ENCODE results near the gene MAPKAPK5.

Gene MAPKAPK5

GRCh38 chr12:111858186-111858585, 16.2 kb downstream of the MAPKAPK5 start:
- Histone ChIP-seq H3K9me3 (ENCODE audit: control insufficient read depth, low read length) (no peaks in the 10 kb centered on the region), H3K27ac (ENCODE audit: low read depth, low read length, severe bottlenecking) (no peak overlapping the region), H3K36me3 (ENCODE audit: control insufficient read depth, insufficient read depth, low read length) (peaks cover 19% of the 10 kb centered on the region), H3K4me1 (ENCODE audit: control insufficient read depth, insufficient read depth, low read length, poor library complexity, severe bottlenecking) (no peaks in the 10 kb centered on the region), H3K4me3 (ENCODE audit: extremely low read depth, insufficient read depth, low read length, poor library complexity, severe bottlenecking) (no peak overlapping the region)
- 100% methylated on average over 1 of the region's 2 CpGs; no CpG with 5 or more reads in 1 of the 2 experiments for WGBS, 2 experiments (ENCODE audit: insufficient coverage in 2 of 2)

GRCh38 chr12:111858778-111859177, 16.8 kb downstream of the MAPKAPK5 start:
- H3K36me3 ChIP-seq (ENCODE audit: control insufficient read depth, insufficient read depth, low read length), result peaks cover 21% of the 10 kb centered on the region
- H3K4me1 ChIP-seq (ENCODE audit: control insufficient read depth, insufficient read depth, low read length, poor library complexity, severe bottlenecking), result no peaks in the 10 kb centered on the region
- no peak overlapping the region for H3K4me3 ChIP-seq (ENCODE audit: extremely low read depth, insufficient read depth, low read length, poor library complexity, severe bottlenecking)
- WGBS, 2 experiments (ENCODE audit: insufficient coverage in 2 of 2), result 93 to 97% methylated on average over 4 to 7 of the region's 7 CpGs
- no peaks in the 10 kb centered on the region for H3K9me3 ChIP-seq (ENCODE audit: control insufficient read depth, low read length)
- H3K27ac ChIP-seq (ENCODE audit: low read depth, low read length, severe bottlenecking), result no peak overlapping the region

- no peaks in the 10 kb centered on the region for H3K9me3 ChIP-seq (ENCODE audit: control insufficient read depth, low read length)
- no peaks in the 10 kb centered on the region for H3K4me1 ChIP-seq (ENCODE audit: control insufficient read depth, insufficient read depth, low read length, poor library complexity, severe bottlenecking)
- WGBS, 2 experiments (ENCODE audit: insufficient coverage in 2 of 2), result 100% methylated on average over 1 of the region's 1 CpG
- no peak overlapping the region for H3K27ac ChIP-seq (ENCODE audit: low read depth, low read length, severe bottlenecking)
- H3K4me3 ChIP-seq (ENCODE audit: extremely low read depth, insufficient read depth, low read length, poor library complexity, severe bottlenecking), result no peak overlapping the region
- peaks cover 70% of the 10 kb centered on the region for H3K36me3 ChIP-seq (ENCODE audit: control insufficient read depth, insufficient read depth, low read length)
These were observed 22.9 kb downstream of the MAPKAPK5 start for GRCh38 chr12:111864913-111865312.

- H3K9me3 ChIP-seq (ENCODE audit: control insufficient read depth, low read length), result no peaks in the 10 kb centered on the region
- no peaks in the 10 kb centered on the region for H3K4me1 ChIP-seq (ENCODE audit: control insufficient read depth, insufficient read depth, low read length, poor library complexity, severe bottlenecking)
- peaks cover 90% of the 10 kb centered on the region for H3K36me3 ChIP-seq (ENCODE audit: control insufficient read depth, insufficient read depth, low read length)
- no peak overlapping the region for H3K27ac ChIP-seq (ENCODE audit: low read depth, low read length, severe bottlenecking)
- no peak overlapping the region for H3K4me3 ChIP-seq (ENCODE audit: extremely low read depth, insufficient read depth, low read length, poor library complexity, severe bottlenecking)
- whole genome bisulfite sequencing, 2 experiments (ENCODE audit: insufficient coverage in 2 of 2), result no CpG with 5 or more reads among the region's 2 CpGs
These were observed 25.5 kb downstream of the MAPKAPK5 start for GRCh38 chr12:111867531-111867930.

- Histone ChIP-seq H3K27ac (ENCODE audit: low read depth, low read length, severe bottlenecking) (peak overlapping the region; percentile 30), H3K9me3 (ENCODE audit: control insufficient read depth, low read length) (no peaks in the 10 kb centered on the region), H3K4me3 (ENCODE audit: extremely low read depth, insufficient read depth, low read length, poor library complexity, severe bottlenecking) (no peak overlapping the region), H3K4me1 (ENCODE audit: control insufficient read depth, insufficient read depth, low read length, poor library complexity, severe bottlenecking) (no peaks in the 10 kb centered on the region), H3K36me3 (ENCODE audit: control insufficient read depth, insufficient read depth, low read length) (peaks cover 87% of the 10 kb centered on the region)
- WGBS, 2 experiments (ENCODE audit: insufficient coverage in 2 of 2), result no CpG with 5 or more reads among the region's 2 CpGs
These were observed 26.9 kb downstream of the MAPKAPK5 start for GRCh38 chr12:111868676-111869588.

GRCh38 chr12:111869671-111870070, 27.6 kb downstream of the MAPKAPK5 start:
- no peaks in the 10 kb centered on the region for H3K9me3 ChIP-seq (ENCODE audit: control insufficient read depth, low read length)
- 83% methylated on average over 1 of the region's 1 CpG for WGBS, 2 experiments (ENCODE audit: insufficient coverage in 2 of 2)
- H3K27ac ChIP-seq (ENCODE audit: low read depth, low read length, severe bottlenecking), result no peak overlapping the region
- no peak overlapping the region for H3K4me3 ChIP-seq (ENCODE audit: extremely low read depth, insufficient read depth, low read length, poor library complexity, severe bottlenecking)
- H3K36me3 ChIP-seq (ENCODE audit: control insufficient read depth, insufficient read depth, low read length), result peaks cover 89% of the 10 kb centered on the region
- no peaks in the 10 kb centered on the region for H3K4me1 ChIP-seq (ENCODE audit: control insufficient read depth, insufficient read depth, low read length, poor library complexity, severe bottlenecking)

- peaks cover 84% of the 10 kb centered on the region for H3K36me3 ChIP-seq (ENCODE audit: control insufficient read depth, insufficient read depth, low read length)
- 96% methylated on average over 3 to 6 of the region's 6 CpGs for WGBS, 2 experiments (ENCODE audit: insufficient coverage in 2 of 2)
- H3K4me3 ChIP-seq (ENCODE audit: extremely low read depth, insufficient read depth, low read length, poor library complexity, severe bottlenecking), result no peak overlapping the region
- H3K9me3 ChIP-seq (ENCODE audit: control insufficient read depth, low read length), result no peaks in the 10 kb centered on the region
- no peaks in the 10 kb centered on the region for H3K4me1 ChIP-seq (ENCODE audit: control insufficient read depth, insufficient read depth, low read length, poor library complexity, severe bottlenecking)
- no peak overlapping the region for H3K27ac ChIP-seq (ENCODE audit: low read depth, low read length, severe bottlenecking)
These were observed 28.2 kb downstream of the MAPKAPK5 start for GRCh38 chr12:111870216-111870615.

- WGBS, 2 experiments (ENCODE audit: insufficient coverage in 2 of 2), result 86 to 91% methylated on average over 2 of the region's 2 CpGs
These were observed 28.7 kb downstream of the MAPKAPK5 start for GRCh38 chr12:111870706-111871105.

GRCh38 chr12:111873113-111873512, 31.1 kb downstream of the MAPKAPK5 start:
- 100% methylated on average over 3 to 5 of the region's 7 CpGs for WGBS, 2 experiments (ENCODE audit: insufficient coverage in 2 of 2)
- no peak overlapping the region for H3K27ac ChIP-seq (ENCODE audit: low read depth, low read length, severe bottlenecking)
- no peaks in the 10 kb centered on the region for H3K9me3 ChIP-seq (ENCODE audit: control insufficient read depth, low read length)
- no peaks in the 10 kb centered on the region for H3K4me1 ChIP-seq (ENCODE audit: control insufficient read depth, insufficient read depth, low read length, poor library complexity, severe bottlenecking)
- H3K36me3 ChIP-seq (ENCODE audit: control insufficient read depth, insufficient read depth, low read length), result peaks cover 86% of the 10 kb centered on the region
- no peak overlapping the region for H3K4me3 ChIP-seq (ENCODE audit: extremely low read depth, insufficient read depth, low read length, poor library complexity, severe bottlenecking)

More at GRCh38 chr12:111870706-111871105, 28.7 kb downstream of the MAPKAPK5 start:
- no peak overlapping the region for H3K27ac ChIP-seq (ENCODE audit: low read depth, low read length, severe bottlenecking)
- H3K36me3 ChIP-seq (ENCODE audit: control insufficient read depth, insufficient read depth, low read length), result peaks cover 84% of the 10 kb centered on the region
- no peaks in the 10 kb centered on the region for H3K9me3 ChIP-seq (ENCODE audit: control insufficient read depth, low read length)
- no peak overlapping the region for H3K4me3 ChIP-seq (ENCODE audit: extremely low read depth, insufficient read depth, low read length, poor library complexity, severe bottlenecking)
- H3K4me1 ChIP-seq (ENCODE audit: control insufficient read depth, insufficient read depth, low read length, poor library complexity, severe bottlenecking), result no peaks in the 10 kb centered on the region

GRCh38 chr12:111881716-111882115, 39.7 kb downstream of the MAPKAPK5 start:
- H3K36me3 ChIP-seq (ENCODE audit: control insufficient read depth, insufficient read depth, low read length), result peaks cover 94% of the 10 kb centered on the region
- H3K27ac ChIP-seq (ENCODE audit: low read depth, low read length, severe bottlenecking), result no peak overlapping the region
- H3K4me3 ChIP-seq (ENCODE audit: extremely low read depth, insufficient read depth, low read length, poor library complexity, severe bottlenecking), result no peak overlapping the region
- H3K4me1 ChIP-seq (ENCODE audit: control insufficient read depth, insufficient read depth, low read length, poor library complexity, severe bottlenecking), result no peaks in the 10 kb centered on the region
- H3K9me3 ChIP-seq (ENCODE audit: control insufficient read depth, low read length), result no peaks in the 10 kb centered on the region
- 100% methylated on average over 1 of the region's 1 CpG for WGBS, 2 experiments (ENCODE audit: insufficient coverage in 2 of 2)

Measured in mesodermal cell (in vitro differentiated cells).